ENCODE results near the gene NAGPA.

Gene NAGPA

GRCh38 chr16:5003828-5004227 is 29.9 kb downstream of the NAGPA start:
- no peak for DNase-seq (ENCODE audit: low spot score)

GRCh38 chr16:5003211-5003610 is 30.5 kb downstream of the NAGPA start:
- no peak for DNase-seq (ENCODE audit: low spot score)

- no peak for DNase-seq (ENCODE audit: low spot score)
Observed at GRCh38 chr16:5002699-5003143, 31.0 kb downstream of the NAGPA start.

- no peak for DNase-seq (ENCODE audit: low spot score)
Observed at GRCh38 chr16:5001986-5002385, 31.7 kb downstream of the NAGPA start.

GRCh38 chr16:5001571-5001970 is 32.2 kb downstream of the NAGPA start:
- DNase-seq (ENCODE audit: low spot score), result no peak

- no peak for DNase-seq (ENCODE audit: low spot score)
Observed at GRCh38 chr16:5000573-5001001, 33.1 kb downstream of the NAGPA start.

GRCh38 chr16:4994719-4995434 is 38.9 kb downstream of the NAGPA start:
- no peak for DNase-seq (ENCODE audit: low spot score)

- no peak for DNase-seq (ENCODE audit: low spot score)
Observed at GRCh38 chr16:4991754-4992153, 42.0 kb downstream of the NAGPA start.

- DNase-seq (ENCODE audit: low spot score), result no peak
Observed at GRCh38 chr16:4990415-4990814, 43.3 kb downstream of the NAGPA start.

GRCh38 chr16:4989391-4990006 is 44.2 kb downstream of the NAGPA start:
- DNase-seq (ENCODE audit: low spot score), result no peak

GRCh38 chr16:4988647-4989046 is 45.1 kb downstream of the NAGPA start:
- DNase-seq (ENCODE audit: low spot score), result no peak

GRCh38 chr16:4987580-4988374 is 46.0 kb downstream of the NAGPA start:
- DNase-seq (ENCODE audit: low spot score), result no peak

GRCh38 chr16:4987250-4987579 is 46.5 kb downstream of the NAGPA start:
- DNase-seq (ENCODE audit: low spot score), result no peak

GRCh38 chr16:4984174-4984990 is 49.4 kb downstream of the NAGPA start:
- no peak for DNase-seq (ENCODE audit: low spot score)

- DNase-seq (ENCODE audit: low spot score), result no peak
Observed at GRCh38 chr16:4982056-4982867, 51.5 kb downstream of the NAGPA start.

GRCh38 chr16:4981473-4981872 is 52.3 kb downstream of the NAGPA start:
- no peak for DNase-seq (ENCODE audit: low spot score)

- no peak for DNase-seq (ENCODE audit: low spot score)
Observed at GRCh38 chr16:4980691-4981090, 53.0 kb downstream of the NAGPA start.

- no peak for DNase-seq (ENCODE audit: low spot score)
Observed at GRCh38 chr16:4979736-4980660, 53.7 kb downstream of the NAGPA start.

- no peak for DNase-seq (ENCODE audit: low spot score)
Observed at GRCh38 chr16:4979164-4979563, 54.6 kb downstream of the NAGPA start.

GRCh38 chr16:4976611-4977145 is 57.1 kb downstream of the NAGPA start:
- DNase-seq (ENCODE audit: low spot score), result no peak
